Amygdala (tissue), 56 donors: ENCODE data around the gene DPM2.

Source experiments
- DNase-seq, 56 donors: peaks; one replicate each; lab custom pipeline; 2025; lab: John Stamatoyannopoulos, UW

The DPM2 gene

GRCh38 chr9:127924736-127925444, 12.8 kb downstream of the DPM2 start:
- DNase-seq: no peak

DNA sequence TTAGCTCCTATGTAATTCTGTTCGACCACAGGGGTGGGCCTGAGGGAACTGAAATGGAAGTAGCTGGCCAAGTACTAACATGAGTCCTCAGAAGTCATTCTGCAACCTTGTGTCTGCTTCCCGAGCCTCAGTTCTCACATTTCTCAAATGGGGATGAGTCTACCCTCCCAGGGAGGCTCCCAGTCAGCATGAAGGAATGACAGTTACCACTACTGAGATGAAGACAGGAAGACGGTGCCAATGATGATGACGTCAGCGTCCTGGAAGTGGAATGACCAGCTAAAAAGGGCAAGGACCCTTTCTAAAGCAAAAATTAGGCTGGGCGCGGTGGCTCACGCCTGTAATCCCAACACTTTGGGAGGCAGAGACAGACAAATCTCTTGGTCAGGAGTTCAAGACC, 13.9 kb downstream of the DPM2 start:
- no peak for DNase-seq

DNA sequence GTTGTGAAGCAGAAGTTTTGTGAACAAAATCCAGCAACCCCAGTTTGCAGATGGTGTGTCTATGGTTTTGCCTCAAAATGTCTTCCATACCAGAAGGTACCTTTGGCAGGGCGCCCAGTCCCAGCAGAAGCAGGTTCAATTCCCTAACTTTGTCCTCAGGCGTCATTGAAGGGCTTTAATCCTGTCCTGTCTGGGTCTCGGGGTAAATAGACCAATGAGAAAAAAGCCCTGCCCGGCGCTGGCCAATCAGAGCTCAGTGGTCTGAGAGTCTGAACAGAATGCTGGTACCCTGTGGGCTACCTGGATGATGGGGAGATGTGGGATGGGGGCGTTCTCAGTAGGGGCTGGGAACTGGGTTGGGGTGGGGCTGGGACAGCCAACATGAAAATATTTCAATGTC, 14.6 kb downstream of the DPM2 start:
- peak in 1 of 56 donors; percentile 38 for DNase-seq

DNA sequence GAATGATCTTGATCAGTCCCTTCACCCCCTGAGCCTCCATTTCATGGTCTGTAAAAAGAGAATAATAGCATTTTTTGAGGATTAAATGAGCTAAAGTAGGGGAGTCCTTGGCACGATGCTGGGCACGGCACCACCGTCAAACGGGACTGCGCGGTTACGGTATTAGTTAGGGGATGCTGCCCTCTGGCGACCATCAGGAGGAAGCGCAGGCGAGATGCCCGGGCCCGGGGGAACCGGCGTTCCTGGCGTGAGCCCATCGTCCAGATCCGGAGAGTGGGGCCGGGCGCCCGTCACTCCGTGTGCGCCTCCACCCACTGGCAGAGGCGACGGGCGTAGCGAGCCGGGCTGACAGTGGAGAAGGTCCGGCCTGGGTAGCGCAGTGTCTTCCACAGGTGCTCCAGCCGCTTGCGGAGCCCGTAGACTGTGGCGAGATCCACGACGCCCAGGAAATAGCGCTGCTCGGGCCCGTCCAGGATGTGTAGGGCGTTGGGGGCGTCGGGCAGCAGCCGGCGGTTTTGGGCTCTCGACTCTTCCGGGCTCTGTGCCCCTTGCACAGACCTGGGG, 16.0 kb downstream of the DPM2 start:
- peak in 35 of 56 donors; percentile 13 to 76 (median 49) for DNase-seq

DNA sequence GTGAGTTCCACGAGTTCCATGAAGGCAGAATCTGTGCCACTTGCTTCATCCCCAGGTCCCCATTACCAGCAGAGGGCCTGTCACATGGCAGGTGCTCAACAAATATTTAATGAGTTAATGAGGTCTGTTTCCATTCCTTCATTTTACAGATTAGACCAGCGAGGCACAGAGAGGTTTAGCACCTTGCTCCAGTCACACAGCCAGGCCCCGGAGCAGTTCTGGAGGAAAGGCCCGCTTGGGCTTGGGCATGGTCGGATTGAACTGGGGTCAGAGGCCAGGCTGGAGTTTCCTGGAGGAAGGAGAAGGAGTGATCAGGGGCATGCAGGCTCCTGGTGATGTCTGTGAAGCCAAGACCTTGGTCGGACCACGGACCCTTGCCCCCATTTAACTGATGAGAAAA, 16.9 kb downstream of the DPM2 start:
- no peak for DNase-seq

- peak in 2 of 56 donors; percentile 19 for DNase-seq
These were observed 18.3 kb downstream of the DPM2 start for GRCh38 chr9:127919253-127919815.

- DNase-seq: no peak
These were observed 19.2 kb downstream of the DPM2 start for GRCh38 chr9:127918183-127919107.

- DNase-seq: no peak
These were observed 20.1 kb downstream of the DPM2 start for GRCh38 chr9:127917603-127918002.

- DNase-seq: peak; percentile 68 to 97 (median 90)
These were observed 20.7 kb downstream of the DPM2 start, which contains the start of gene ST6GALNAC4 for GRCh38 chr9:127916720-127917581. Gene ST6GALNAC4, minus strand, starts transcription at chr9:127917041. Its CDS starts 622 bp downstream, at chr9:127916419.

- peak in 1 of 56 donors; percentile 49 for DNase-seq
These were observed 21.6 kb downstream of the DPM2 start for GRCh38 chr9:127915801-127916719.

DNA sequence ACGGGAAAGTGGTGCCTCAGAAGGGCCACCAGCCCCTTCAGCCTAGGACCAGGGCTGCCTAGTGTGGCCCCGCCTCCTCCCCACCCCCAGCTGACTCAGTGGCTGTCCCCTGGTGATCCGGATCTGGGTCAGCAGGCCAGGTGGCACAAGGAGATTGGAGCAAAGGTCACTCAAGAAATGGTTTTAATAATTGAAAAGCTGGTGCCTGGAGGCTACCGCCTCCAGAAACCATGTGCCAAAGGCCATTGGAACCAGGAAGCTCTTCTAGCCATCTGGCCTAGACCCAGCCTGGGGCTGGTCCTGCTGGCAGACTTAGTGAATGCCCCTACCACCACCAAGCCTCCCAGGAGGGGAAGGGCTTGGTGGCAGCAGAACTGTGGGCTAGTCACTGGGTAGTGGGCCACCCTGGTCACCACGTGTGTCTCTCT, 22.3 kb downstream of the DPM2 start:
- DNase-seq: no peak

DNA sequence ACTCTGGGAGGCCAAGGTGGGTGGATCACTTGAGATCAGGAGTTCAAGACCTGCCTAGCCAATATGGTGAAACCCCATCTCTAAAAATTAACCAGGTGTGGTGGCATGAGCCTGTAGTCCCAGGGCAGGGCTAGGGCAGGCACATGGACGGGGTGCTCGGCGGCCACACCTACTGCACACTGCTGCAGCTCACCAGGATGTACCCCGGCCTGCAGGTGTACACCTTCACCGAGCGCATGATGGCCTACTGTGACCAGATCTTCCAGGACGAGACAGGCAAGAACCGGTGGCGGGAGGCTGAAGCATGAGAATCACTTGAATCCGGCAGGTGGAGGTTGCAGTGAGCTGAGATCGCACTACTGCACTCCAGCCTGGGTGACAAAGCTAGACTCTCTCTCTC, 24.0 kb downstream of the DPM2 start:
- no peak for DNase-seq

DNA sequence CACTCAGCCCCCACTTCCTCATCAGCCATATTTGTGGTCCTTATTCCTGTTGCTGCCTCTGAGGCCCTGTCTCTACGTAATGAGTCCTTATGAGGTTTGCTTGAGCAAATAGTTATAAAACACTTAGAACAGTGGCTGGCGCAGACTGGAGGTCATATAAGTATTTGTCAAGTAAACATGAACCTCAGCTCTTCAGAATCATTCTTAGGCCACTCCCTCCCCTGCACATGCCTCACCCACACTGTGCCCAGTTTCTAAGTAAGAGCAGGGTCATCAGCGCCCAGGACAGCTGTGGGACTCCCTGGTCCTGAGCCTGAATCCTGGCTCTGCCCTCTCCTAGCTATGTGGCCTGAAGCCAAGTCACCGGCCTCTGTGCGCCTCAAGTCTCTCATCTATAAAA, 24.8 kb downstream of the DPM2 start:
- DNase-seq: no peak

GRCh38 chr9:127912296-127912695, 25.4 kb downstream of the DPM2 start:
- DNase-seq: no peak

DNA sequence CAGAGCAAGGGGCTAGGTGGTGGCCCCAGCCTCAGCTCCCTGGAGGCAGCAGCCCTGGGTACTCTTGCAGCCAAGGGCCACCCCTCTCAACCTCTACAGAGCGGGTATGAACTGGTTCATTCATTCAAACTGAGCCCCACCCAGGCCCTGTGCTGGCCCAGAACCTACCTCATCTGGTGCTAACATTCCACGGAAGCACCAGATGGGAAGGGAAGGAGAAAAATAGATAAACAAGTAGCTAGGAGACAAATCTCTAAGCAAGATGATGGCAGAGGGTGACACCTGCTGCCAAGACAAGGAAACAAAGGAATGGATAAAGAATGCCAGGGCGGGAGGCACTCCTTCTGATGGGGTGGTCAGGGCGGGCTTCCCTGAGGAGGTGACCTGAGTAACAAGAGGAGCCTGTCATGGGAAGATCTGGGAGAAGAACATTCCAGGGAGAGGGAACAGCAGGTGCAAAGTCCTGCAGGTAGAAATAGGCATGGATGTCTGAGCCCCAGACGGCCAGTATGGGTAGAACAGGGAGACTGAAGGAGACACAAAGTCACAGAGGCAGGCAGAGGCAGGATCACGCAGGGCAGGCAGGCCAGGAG, 26.9 kb downstream of the DPM2 start:
- no peak for DNase-seq

DNA sequence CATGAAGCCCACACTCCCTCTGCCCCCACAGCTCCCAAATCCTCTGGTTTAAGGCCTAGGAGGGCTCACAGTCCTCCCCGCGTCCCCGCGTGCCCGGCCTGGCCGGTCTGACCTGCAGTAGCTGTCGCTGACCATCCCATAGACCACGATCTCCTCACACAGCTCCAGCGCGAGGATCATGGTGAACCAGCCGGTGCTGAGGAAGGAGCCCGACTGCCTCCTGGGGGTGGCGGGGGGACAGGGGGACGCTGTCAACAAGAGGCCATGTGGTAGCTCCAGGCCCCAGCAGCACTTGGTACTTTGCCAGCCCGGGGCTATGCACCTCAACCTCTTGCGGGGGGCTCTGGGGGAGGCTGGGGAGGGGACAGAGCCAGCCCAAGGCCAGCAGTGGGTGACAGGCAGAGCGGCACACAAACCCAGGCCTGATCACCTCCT, 27.8 kb downstream of the DPM2 start:
- no peak for DNase-seq

DNA sequence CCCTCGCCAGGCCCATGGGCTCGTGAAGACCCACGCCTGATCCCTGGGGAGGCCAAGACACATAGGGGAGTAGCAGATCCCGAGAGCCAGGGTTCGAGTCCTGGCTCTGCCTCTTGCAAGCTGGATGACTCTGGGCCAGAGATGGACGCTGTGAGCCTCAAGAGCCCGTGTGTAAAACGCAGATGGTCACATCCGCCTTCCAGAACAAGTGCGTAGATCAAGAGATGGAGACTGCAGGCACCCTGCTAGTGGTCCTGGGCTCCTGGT, 29.1 kb downstream of the DPM2 start:
- no peak for DNase-seq

DNA sequence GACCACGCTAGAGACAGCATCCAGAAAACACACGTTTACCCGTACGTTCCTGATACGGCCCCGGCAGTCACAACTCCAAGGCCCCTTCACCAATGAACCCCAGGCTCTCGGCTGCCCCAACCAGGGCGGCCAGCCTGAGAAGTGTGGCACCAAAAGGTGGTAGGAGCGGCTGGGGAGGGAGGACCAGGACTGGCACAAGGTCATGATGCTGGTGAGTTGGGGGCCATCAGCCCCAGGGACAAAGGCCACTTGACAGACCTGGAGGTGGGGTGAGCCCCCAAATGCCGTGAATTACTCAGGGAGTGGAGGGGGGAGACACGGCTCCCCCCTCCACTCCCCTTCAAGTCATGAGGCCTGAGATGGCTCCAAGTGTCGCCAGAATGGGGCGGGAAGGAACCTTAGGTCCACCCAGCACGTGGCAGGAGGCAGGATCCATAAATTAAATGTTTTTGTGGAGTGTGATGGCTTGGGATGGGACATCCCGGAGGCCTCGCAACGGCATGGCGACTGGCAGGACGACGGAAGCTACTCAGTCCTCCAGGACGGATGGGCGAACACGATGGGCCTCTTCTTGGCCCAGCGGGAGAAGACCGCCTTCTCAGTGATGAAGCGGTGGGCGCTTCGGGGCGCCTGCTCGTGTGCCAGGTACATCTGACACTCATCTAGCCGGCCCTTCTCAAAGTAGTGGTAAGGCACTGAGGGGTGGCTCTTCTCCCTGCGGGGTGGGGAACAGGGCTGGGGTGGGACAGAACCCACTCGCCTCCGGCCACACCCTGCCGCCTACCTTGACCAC, 29.6 kb downstream of the DPM2 start:
- DNase-seq: no peak
